ENCODE measurements around the gene GPC5. TPM values are rescaled to one million over a fixed set of nuclear protein-coding genes. Genes with fewer than 3 reads are reported as not detected.
A peak's percentile ranks its signal among the peaks of the same experiment; 100 is the strongest.

GPC5 gene
- total and polyA plus RNA-seq, 9 donors = 0.10 to 1.5 (median 0.38) TPM

GRCh38 chr13:91722267-91722884, 324.0 kb downstream of the GPC5 start:
- peaks cover 4% of the 10 kb centered on the region for H3K4me1 ChIP-seq (ENCODE audit: insufficient read depth)
- H3K36me3 ChIP-seq = no peaks in the 10 kb centered on the region
- no peak for DNase-seq
- H3K9me3 ChIP-seq = no peaks in the 10 kb centered on the region
- H3K27ac ChIP-seq = no peak overlapping the region
- intact Hi-C loops (cut with DNase I) = no loop called here
- WGBS, 3 donors = 23 to 25% (median 24%) methylated on average over 4 of the region's 4 CpGs
- no peaks in the 10 kb centered on the region for H3K27me3 ChIP-seq
- TF ChIP-seq POLR2A (IDR thresholded peaks at IDR 0.05) (no peak), EP300 (IDR thresholded peaks at IDR 0.05) (no peak), CTCF (IDR thresholded peaks at IDR 0.05) (no peak)
- H3K4me3 ChIP-seq = no peak overlapping the region

DNA sequence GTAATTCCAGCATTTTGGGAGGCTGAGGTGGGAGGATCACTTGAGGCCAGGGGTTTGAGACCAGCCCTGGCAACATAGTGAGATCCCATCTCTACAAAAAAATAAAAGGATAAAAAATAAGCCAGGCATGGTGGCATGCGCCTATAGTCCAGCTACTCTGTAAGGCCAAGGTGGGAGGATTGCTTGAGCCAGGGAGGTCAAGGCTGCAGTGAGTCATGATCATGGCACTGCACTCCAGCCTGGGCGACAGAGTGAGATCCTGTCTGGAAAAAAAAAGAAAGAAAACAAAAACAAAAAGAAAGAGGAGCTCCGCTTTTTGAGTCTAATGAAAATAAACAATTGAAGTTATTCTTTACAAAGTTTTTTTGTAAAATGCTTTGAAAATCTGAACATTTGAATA, 326.2 kb downstream of the GPC5 start:
- no peaks in the 10 kb centered on the region for H3K36me3 ChIP-seq
- DNase-seq = peak in 3 of 5 donors; percentile 14 to 22 (median 20)
- no peaks in the 10 kb centered on the region for H3K9me3 ChIP-seq
- peaks cover 4% of the 10 kb centered on the region for H3K4me1 ChIP-seq (ENCODE audit: insufficient read depth)
- 7 to 37% (median 14%) methylated on average over 3 of the region's 3 CpGs for WGBS, 3 donors
- H3K27ac ChIP-seq = no peak overlapping the region
- intact Hi-C loops (cut with DNase I) = no loop called here
- H3K4me3 ChIP-seq = no peak overlapping the region
- H3K27me3 ChIP-seq = no peaks in the 10 kb centered on the region
- TF ChIP-seq EP300 (IDR thresholded peaks at IDR 0.05) (no peak), CTCF (IDR thresholded peaks at IDR 0.05) (no peak), POLR2A (IDR thresholded peaks at IDR 0.05) (no peak)

GRCh38 chr13:91725646-91726045, 327.2 kb downstream of the GPC5 start:
- 54 to 67% (median 61%) methylated on average over 4 of the region's 4 CpGs for WGBS, 3 donors
- Histone ChIP-seq H3K9me3 (no peaks in the 10 kb centered on the region), H3K4me1 (ENCODE audit: insufficient read depth) (peaks cover 4% of the 10 kb centered on the region), H3K36me3 (no peaks in the 10 kb centered on the region), H3K27ac (no peak overlapping the region), H3K4me3 (no peak overlapping the region), H3K27me3 (no peaks in the 10 kb centered on the region)
- intact Hi-C loops (cut with DNase I) = no loop called here
- DNase-seq = no peak
- TF ChIP-seq CTCF (IDR thresholded peaks at IDR 0.05) = no peak
- no peak for TF ChIP-seq POLR2A (IDR thresholded peaks at IDR 0.05)

DNA sequence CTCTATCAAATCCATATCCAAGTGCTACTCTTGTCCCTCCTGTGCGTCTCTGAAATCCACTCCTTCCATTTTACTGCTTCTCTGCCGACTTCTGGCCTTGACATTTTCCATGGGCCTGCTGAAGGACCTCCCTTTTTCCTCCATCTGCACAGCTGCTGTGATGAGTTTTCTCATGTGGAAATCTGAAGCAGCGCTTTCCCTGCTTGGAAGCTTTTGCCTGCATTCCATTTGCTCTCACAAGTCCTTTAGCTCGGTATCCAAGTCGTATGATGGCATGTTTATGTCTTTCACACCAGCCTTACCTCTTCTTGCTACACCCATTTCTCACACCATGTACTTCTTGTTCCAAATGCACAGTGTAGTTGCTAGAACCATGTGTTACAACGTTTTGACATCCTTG, 328.2 kb downstream of the GPC5 start:
- Histone ChIP-seq H3K9me3 (no peaks in the 10 kb centered on the region), H3K27ac (no peak overlapping the region), H3K27me3 (no peaks in the 10 kb centered on the region), H3K4me3 (no peak overlapping the region), H3K4me1 (ENCODE audit: insufficient read depth) (peaks cover 4% of the 10 kb centered on the region), H3K36me3 (no peaks in the 10 kb centered on the region)
- no peak for DNase-seq
- TF ChIP-seq CTCF (IDR thresholded peaks at IDR 0.05) = no peak
- intact Hi-C loops (cut with DNase I) = no loop called here
- 19 to 38% (median 21%) methylated on average over 6 of the region's 6 CpGs for WGBS, 3 donors

Measured in ovary (tissue), 9 donors.